Measurements from ENCODE around the gene GALNT8. TPM values are rescaled to one million over a fixed set of nuclear protein-coding genes. Genes with fewer than 3 reads are reported as not detected.

The GALNT8 gene
- total and polyA plus RNA-seq, 10 of the 15 experiments (the other 5 are each of a cell fraction or from before 2014, with no cell fraction given), result 0.14 to 0.81 (median 0.31) TPM; not detected in 1

- no peak for TF ChIP-seq ZBTB11 (CRISPR knock-in tag; IDR thresholded peaks at IDR 0.05)
- TF ChIP-seq ASH2L (IDR thresholded peaks at IDR 0.05; ENCODE audit: borderline replicate concordance, low read depth), result no peak
- TF ChIP-seq WRNIP1 (IDR thresholded peaks at IDR 0.05; ENCODE audit: borderline replicate concordance, low read depth, low read length), result no peak
- no peak for TF ChIP-seq STAT3 (IDR thresholded peaks at IDR 0.05; ENCODE audit: low read depth, low read length)
- TF ChIP-seq RELA (IDR thresholded peaks at IDR 0.05; ENCODE audit: borderline replicate concordance, partially characterized antibody), result no peak
Measured at GRCh38 chr12:4794491-4794890, 74.3 kb downstream of the GALNT8 start (continued).

- 50% methylated on average over 9 of the region's 9 CpGs for WGBS (ENCODE audit: insufficient coverage, insufficient replicate concordance, low lambda C conversion rate, missing lambda C conversion rate)
- Histone ChIP-seq H3K4me1 (ENCODE audit: control insufficient read depth, insufficient read depth, low read length) (no peaks in the 10 kb centered on the region), H3K4me2 (ENCODE audit: control insufficient read depth, insufficient read depth) (no peak overlapping the region), H3K79me2 (ENCODE audit: control insufficient read depth, insufficient read depth, low read length) (no peaks in the 10 kb centered on the region), H2AFZ (ENCODE audit: control insufficient read depth, low read depth, low read length) (no peak overlapping the region), H3K27ac (ENCODE audit: control insufficient read depth, insufficient read depth) (no peak overlapping the region), H3K4me3 (no peak overlapping the region), H3K27me3 (replicated peaks in 1 of 2; ENCODE audit: control insufficient read depth in 2 of 2, insufficient read depth in 2 of 2, low read length in 1 of 2) (peaks cover 3 to 4% of the 10 kb centered on the region in 2 experiments; a peak in 1 of 4 replicates), H3K36me3 (ENCODE audit: control insufficient read depth in 2 of 2, insufficient read depth in 2 of 2, low read length in 1 of 2) (no peaks in the 10 kb centered on the region), H3K9ac (ENCODE audit: control insufficient read depth, insufficient read depth, low read length) (no peak overlapping the region), H3K9me3 (replicated peaks; ENCODE audit: control insufficient read depth, insufficient read depth, low read length) (no peaks in the 10 kb centered on the region), H4K20me1 (ENCODE audit: control insufficient read depth, insufficient read depth) (no peaks in the 10 kb centered on the region)
- BruUV-seq (replicated peaks), result no TSS peak
- POLR2A ChIA-PET, result no interaction called here
- SMC1A ChIA-PET (ENCODE audit: uncharacterized antibody, unreplicated experiment), result no interaction called here
- no peak for ATAC-seq
- CTCF ChIA-PET, result no interaction called here
- intact Hi-C loops (cut with micrococcal nuclease; ENCODE audit: unreplicated experiment) (no loop called here), in situ Hi-C loops (cut with MboI) (no loop called here)
- no peak for DNase-seq (ENCODE audit: low read depth, low spot score)
- RAD21 ChIA-PET (ENCODE audit: unreplicated experiment), result no interaction called here
- no peak for FAIRE-seq
- no peak for TF ChIP-seq IRF5 (IDR thresholded peaks at IDR 0.05; ENCODE audit: borderline replicate concordance)
- TF ChIP-seq ZZZ3 (IDR thresholded peaks at IDR 0.05; ENCODE audit: control insufficient read depth, insufficient read length, low read depth), result no peak
- TF ChIP-seq CBX5 (IDR thresholded peaks at IDR 0.05; ENCODE audit: low read depth), result no peak
- no peak for TF ChIP-seq SKIL (IDR thresholded peaks at IDR 0.05; ENCODE audit: low read depth, poor library complexity, severe bottlenecking)
- TF ChIP-seq RFX5 (IDR thresholded peaks at IDR 0.05; ENCODE audit: low read depth, low read length), result no peak
- TF ChIP-seq CBFB (IDR thresholded peaks at IDR 0.05; ENCODE audit: low read depth), result no peak
- TF ChIP-seq YY1 (IDR thresholded peaks at IDR 0.05; ENCODE audit: low read depth, low read length), result no peak
- no peak for TF ChIP-seq CREB1 (IDR thresholded peaks at IDR 0.05; ENCODE audit: low read depth)
- TF ChIP-seq SUPT20H (IDR thresholded peaks at IDR 0.05; ENCODE audit: borderline replicate concordance, control insufficient read depth, low read depth, low read length), result no peak
- TF ChIP-seq IRF3 (IDR thresholded peaks at IDR 0.05), result no peak
- no peak for TF ChIP-seq SIX5 (IDR thresholded peaks at IDR 0.05; ENCODE audit: low read depth, low read length, severe bottlenecking)
Measured at GRCh38 chr12:4796216-4796615, 76.0 kb downstream of the GALNT8 start.
